MCF 10A (cell line): ENCODE data around the gene SMIM35. TPM values are rescaled to one million over a fixed set of nuclear protein-coding genes. Genes with fewer than 3 reads are reported as not detected.

Experiments
- BruUV-seq: library from RNA; stranded (reverse); fragments of 400-500 nt; replicated peaks from 2 replicates; lab custom pipeline; 2021; lab: Mats Ljungman, UMichigan
- CTCF ChIA-PET: fragments of 300-600 bp; sonication (Branson Sonifier 250); formaldehyde crosslinking; extraction: SDS; loops from one replicate; lab custom pipeline; 2021; ENCODE audit warnings: antibody characterized with exemption, inconsistent platforms; lab: Yijun Ruan, JAX
- POLR2A ChIA-PET: fragments of 300-600, 350-650 bp; sonication (Branson Sonifier 250); formaldehyde crosslinking; extraction: SDS; loops from one replicate; lab custom pipeline; 2020; ENCODE audit warnings: antibody characterized with exemption, inconsistent platforms; lab: Yijun Ruan, JAX
- DNase-seq: peaks from one replicate; pipeline ENCODE4 v3.0.0-alpha.2; 2018; ENCODE audit not compliant: unreplicated experiment
- H3K27ac Mint-ChIP-seq: one replicate; pipeline ENCODE4 v1.8.0; 2022; ENCODE audit warnings: mild to moderate bottlenecking, low read depth, mixed read lengths; ENCODE audit not compliant: unreplicated experiment
- H3K27me3 Mint-ChIP-seq: one replicate; pipeline ENCODE4 v1.8.0; 2022; ENCODE audit warnings: mixed read lengths; ENCODE audit not compliant: insufficient read depth, unreplicated experiment
- H3K36me3 Mint-ChIP-seq: one replicate; pipeline ENCODE4 v1.8.0; 2022; ENCODE audit warnings: mild to moderate bottlenecking, moderate library complexity, mixed read lengths; ENCODE audit not compliant: insufficient read depth, unreplicated experiment
- H3K4me1 Mint-ChIP-seq: one replicate; pipeline ENCODE4 v1.8.0; 2022; ENCODE audit warnings: mixed read lengths; ENCODE audit not compliant: insufficient read depth, unreplicated experiment
- H3K4me3 Mint-ChIP-seq: one replicate; pipeline ENCODE4 v1.8.0; 2022; ENCODE audit warnings: mild to moderate bottlenecking, moderate library complexity, mixed read lengths; ENCODE audit not compliant: unreplicated experiment
- H3K9me3 Mint-ChIP-seq: one replicate; pipeline ENCODE4 v1.8.0; 2022; ENCODE audit warnings: mixed read lengths; ENCODE audit not compliant: unreplicated experiment
- intact Hi-C: fragments of 100-400 bp; cut with micrococcal nuclease; formaldehyde crosslinking; loops from 2 replicates; pipeline ENCODE4 v1.14.1; 2022
- total RNA-seq: library from RNA; stranded (reverse); gene quantifications from 2 replicates; pipeline ENCODE4 v1.2.3, GENCODE V29; 2022
- TF ChIP-seq, protein P1 (sequence below): fragments of 200-600 bp; IDR thresholded peaks from one replicate; pipeline ENCODE4 v1.8.0; 2022; ENCODE audit warnings: antibody characterized with exemption, mild to moderate bottlenecking; ENCODE audit not compliant: unreplicated experiment

SMIM35 gene
- total RNA-seq, 1 experiment from 2014 or later: not detected

DNA sequence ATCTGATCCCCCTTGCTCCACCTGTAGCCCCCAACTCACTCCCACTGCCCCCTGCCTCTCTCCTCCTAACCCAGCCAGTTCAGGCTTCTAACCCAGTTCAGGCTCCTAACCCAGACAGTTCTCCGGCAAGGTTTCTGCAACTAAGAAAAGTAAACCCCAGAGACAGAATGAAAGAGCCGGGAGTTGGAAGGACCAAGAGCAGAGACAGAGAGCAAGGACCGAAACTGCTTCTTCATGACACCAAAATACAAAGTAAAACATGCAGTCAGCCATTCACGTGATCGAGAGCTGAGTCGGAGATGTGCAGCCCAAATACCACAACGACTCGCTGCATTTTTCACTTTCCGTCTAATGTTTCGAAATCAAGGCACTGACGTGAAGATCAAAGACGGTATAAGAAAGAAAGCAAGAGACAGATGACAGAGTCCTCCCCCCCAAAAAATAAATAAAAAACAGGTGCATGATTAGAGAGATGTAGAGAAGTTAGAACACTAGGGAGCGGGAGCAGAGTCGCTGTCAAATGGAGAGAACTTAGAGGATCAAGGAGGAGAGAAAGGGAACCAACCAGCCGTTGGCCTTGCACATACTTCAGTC is 99.7 kb downstream of the SMIM35 start:
- Mint-ChIP-seq H3K27ac (no peak overlapping the region), H3K27me3 (peaks cover 43% of the 10 kb centered on the region), H3K4me3 (no peak overlapping the region), H3K9me3 (no peaks in the 10 kb centered on the region), H3K36me3 (peaks cover 4% of the 10 kb centered on the region), H3K4me1 (no peaks in the 10 kb centered on the region)
- TF ChIP-seq, protein P1, sequence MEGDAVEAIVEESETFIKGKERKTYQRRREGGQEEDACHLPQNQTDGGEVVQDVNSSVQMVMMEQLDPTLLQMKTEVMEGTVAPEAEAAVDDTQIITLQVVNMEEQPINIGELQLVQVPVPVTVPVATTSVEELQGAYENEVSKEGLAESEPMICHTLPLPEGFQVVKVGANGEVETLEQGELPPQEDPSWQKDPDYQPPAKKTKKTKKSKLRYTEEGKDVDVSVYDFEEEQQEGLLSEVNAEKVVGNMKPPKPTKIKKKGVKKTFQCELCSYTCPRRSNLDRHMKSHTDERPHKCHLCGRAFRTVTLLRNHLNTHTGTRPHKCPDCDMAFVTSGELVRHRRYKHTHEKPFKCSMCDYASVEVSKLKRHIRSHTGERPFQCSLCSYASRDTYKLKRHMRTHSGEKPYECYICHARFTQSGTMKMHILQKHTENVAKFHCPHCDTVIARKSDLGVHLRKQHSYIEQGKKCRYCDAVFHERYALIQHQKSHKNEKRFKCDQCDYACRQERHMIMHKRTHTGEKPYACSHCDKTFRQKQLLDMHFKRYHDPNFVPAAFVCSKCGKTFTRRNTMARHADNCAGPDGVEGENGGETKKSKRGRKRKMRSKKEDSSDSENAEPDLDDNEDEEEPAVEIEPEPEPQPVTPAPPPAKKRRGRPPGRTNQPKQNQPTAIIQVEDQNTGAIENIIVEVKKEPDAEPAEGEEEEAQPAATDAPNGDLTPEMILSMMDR: no peak
- BruUV-seq: no TSS peak
- ChIA-PET CTCF (interaction anchor here (1.1 kb wide), 1 partner anchor 561 kb away, joined by 4 read pairs; no protein-coding TSS in a partner anchor), POLR2A (no interaction called here)
- DNase-seq: no peak
- intact Hi-C loops: no loop called here

DNA sequence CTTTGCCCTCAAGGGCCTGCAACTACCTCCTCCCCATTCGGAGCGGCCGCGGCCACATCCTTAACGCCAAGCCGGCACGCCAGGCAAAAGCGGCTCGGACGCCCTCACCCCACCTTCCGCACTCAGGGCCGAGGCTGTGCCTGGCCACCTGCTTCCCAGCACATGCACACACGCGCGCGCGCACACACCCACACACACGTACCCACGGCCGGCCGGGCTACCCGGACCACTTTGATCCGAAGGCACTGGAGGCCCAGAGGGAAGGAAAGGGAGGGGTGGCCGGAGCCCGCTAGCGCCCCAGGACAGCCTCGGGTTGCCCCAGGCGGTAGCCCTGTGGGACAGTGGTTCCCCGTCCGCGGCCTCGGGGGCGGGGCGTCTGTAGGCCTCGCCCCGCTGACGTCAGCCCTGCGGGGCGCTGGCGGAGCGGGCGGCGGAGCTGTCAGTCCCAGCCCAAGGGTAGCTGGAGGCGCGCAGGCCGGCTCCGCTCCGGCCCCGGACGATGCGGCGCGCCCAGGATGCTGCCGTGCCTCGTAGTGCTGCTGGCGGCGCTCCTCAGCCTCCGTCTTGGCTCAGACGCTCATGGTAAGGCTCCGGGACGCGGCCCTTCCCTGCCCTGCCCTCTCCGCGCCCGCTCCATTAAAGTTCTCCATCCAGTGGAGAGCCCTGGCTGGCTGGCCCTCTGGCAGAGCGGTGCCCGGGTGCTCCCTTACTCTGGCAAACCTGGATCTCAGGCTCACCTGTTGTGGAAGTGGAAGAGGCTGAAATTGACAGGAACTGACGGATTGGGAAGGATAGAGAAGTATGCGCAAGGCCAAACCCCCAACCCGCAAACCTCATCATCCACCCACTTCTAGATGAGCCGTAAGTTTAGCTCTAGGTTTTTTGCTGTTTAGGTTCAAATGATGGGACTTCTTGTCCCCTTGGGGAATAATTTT is 100.5 kb downstream of the SMIM35 start, which contains the start of gene IL10RA:
Gene IL10RA, plus strand, starts transcription at position 442 of the 935 bp plus-strand sequence. Its CDS starts 74 bp downstream, at position 516.
- intact Hi-C loops: no loop called here
- TF ChIP-seq, protein P1: no peak
- DNase-seq: no peak
- ChIA-PET CTCF (interaction anchor here (0.6 kb wide), 1 partner anchor 1298 kb away, joined by 4 read pairs; no protein-coding TSS in a partner anchor), POLR2A (interaction anchor here (0.7 kb wide), 1 partner anchor 10 kb away, joined by 3 read pairs; no protein-coding TSS in a partner anchor)
- Mint-ChIP-seq H3K36me3 (peaks cover 4% of the 10 kb centered on the region), H3K4me3 (no peak within 1 kb of the TSS), H3K27ac (no peak within 1 kb of the TSS), H3K4me1 (no peaks in the 10 kb centered on the region), H3K9me3 (no peaks in the 10 kb centered on the region), H3K27me3 (peaks cover 52% of the 10 kb centered on the region)
- no TSS peak for BruUV-seq

DNA sequence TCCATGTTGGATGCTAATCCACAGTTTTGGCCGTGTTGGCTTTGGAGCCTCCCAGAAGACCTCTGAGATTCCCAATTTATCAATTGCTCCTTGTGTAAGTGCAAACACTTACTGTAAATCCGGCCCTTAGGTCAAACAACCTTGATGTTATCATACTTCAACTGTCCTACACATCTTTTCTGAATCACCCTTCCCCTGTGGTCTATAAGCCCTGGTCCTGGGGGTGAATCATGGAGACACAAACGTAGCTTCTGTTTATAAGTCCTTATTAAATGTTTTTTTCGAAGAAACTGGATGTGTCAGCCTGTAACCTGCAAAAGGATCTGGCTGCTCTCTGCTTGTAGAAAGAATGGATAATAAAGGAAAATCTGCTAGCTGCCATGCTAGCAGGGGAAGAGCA is 102.3 kb downstream of the SMIM35 start:
- H3K27ac Mint-ChIP-seq: no peak overlapping the region
- TF ChIP-seq, protein P1: no peak
- ChIA-PET CTCF (no interaction called here), POLR2A (no interaction called here)
- intact Hi-C loops: no loop called here
- no TSS peak for BruUV-seq
- peaks cover 4% of the 10 kb centered on the region for H3K36me3 Mint-ChIP-seq
- DNase-seq: no peak
- H3K27me3 Mint-ChIP-seq: peaks cover 65% of the 10 kb centered on the region
- H3K9me3 Mint-ChIP-seq: no peaks in the 10 kb centered on the region
- H3K4me1 Mint-ChIP-seq: no peaks in the 10 kb centered on the region
- no peak overlapping the region for H3K4me3 Mint-ChIP-seq

DNA sequence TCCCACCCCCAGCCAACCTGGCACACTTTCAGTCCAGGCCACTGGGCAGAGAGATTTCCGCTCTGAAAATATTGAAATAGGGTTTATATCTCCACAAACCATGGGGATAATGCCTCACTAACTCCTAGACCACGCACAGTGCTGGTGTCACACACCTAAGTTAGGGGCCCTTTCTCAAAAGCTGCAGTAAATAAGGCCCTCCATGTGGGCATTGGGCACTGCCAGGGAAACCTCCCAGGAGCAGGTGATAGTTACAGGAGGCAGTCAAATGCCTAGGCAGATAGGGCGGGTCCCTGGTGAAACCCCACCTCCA is 103.6 kb downstream of the SMIM35 start:
- Mint-ChIP-seq H3K4me3 (no peak overlapping the region), H3K36me3 (peaks cover 4% of the 10 kb centered on the region), H3K27me3 (peaks cover 62% of the 10 kb centered on the region), H3K27ac (no peak overlapping the region), H3K9me3 (no peaks in the 10 kb centered on the region), H3K4me1 (no peaks in the 10 kb centered on the region)
- POLR2A ChIA-PET: no interaction called here
- BruUV-seq: no TSS peak
- intact Hi-C loops: no loop called here
- CTCF ChIA-PET: no interaction called here
- TF ChIP-seq, protein P1: no peak
- DNase-seq: no peak
